Eye (tissue), 1 donor: Measurements from ENCODE around the gene SULT1A2.
A peak's percentile ranks its signal among the peaks of the same experiment; 100 is the strongest.
"Not testable (repeated sequence)": the region's sequence is repeated elsewhere in the genome, so short reads cannot be mapped to it uniquely, and the experiment has no call there.

Experiments
- DNase-seq: peaks from one replicate; pipeline ENCODE4 v3.0.0-alpha.2; 2015

SULT1A2 gene

DNA sequence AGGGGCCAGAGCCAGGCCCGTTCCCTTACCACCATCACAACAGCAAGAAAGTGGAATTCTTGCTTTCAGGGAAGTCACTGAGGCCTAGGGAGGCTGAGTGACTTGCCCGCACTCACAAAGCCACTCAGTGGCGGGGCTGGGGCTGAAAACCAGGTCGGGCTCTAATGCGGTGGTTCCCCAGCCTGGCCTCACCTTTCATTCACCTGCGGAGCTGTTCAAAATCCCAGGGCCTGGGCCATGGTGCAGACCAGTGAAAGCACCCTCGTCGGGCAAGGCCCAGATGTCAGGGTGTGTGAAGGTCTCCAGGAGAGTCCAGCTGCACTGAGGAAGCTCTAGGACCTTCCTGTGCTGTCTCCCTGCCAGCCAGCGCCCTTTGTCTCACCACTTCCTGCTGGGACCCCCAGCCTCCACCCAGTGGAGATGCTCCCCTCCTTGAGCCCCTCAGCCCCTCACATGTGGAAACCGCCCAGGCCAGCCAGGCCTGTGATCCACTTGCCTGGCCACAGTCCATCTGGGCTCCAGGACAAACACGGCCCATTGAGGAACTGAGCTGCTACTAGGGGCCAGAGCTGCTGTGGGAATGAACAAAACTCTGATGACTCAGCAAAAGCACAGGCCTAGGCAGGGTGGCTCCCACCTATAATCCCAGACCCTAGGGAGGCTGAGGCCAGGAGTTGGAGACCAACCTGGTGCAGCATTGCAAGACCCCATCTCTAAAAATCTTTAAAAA, 12.2 kb upstream of the SULT1A2 start:
- not testable (repeated sequence) for DNase-seq

DNA sequence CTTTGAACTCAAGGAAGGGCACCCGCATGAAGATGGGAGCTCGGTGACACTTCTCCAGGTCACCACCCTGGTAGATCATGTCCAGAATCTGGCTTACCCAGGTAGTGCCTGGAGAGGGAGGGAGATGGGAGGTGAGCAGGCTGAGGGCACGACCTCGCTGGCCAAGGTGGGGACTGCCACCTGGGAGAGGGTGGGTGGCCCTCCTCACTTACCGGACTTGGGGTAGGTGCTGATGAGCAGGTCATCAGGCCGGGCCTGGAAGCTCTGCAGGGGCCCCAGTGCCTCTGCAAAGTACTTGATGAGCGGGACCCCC, 11.6 kb upstream of the SULT1A2 start:
- not testable (repeated sequence) for DNase-seq

DNA sequence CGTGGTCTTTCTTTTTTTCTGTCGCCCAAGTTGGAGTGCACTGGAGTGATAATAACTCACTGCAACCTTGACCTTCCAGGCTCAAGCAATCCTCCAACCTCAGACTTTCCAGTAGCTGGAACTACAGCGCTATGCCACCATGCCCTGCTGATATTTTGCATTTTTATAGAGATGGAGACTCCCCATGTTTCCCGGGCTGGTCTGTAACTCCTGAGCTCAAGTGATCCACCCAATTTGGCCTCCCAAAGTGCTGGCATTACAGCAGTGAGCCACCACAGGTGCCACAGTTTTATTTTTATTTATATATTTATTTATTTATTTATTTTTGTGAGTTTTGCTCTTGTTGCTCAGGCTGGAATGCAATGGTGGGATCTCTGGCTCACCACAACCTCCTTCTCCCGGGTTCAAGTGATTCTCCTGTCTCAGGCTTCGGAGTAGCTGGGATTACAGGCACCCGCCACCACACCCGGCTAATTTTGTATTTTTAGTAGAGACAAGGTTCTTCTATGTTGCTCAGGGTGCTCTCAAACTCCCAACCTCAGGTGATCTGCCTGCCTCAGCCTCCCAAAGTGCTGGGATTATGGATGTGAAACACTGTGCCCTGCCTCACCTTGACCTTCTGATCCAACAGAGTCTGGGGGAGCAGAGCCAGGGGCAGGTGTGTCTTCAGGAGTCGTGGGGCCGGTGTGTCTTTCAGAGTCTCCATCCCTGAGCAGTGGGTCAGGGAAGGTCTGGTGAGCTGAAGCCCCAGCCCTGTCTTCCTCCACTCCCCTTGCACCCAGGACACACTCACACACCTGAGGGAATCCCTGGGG, 11.0 kb upstream of the SULT1A2 start:
- not testable (repeated sequence) for DNase-seq

DNA sequence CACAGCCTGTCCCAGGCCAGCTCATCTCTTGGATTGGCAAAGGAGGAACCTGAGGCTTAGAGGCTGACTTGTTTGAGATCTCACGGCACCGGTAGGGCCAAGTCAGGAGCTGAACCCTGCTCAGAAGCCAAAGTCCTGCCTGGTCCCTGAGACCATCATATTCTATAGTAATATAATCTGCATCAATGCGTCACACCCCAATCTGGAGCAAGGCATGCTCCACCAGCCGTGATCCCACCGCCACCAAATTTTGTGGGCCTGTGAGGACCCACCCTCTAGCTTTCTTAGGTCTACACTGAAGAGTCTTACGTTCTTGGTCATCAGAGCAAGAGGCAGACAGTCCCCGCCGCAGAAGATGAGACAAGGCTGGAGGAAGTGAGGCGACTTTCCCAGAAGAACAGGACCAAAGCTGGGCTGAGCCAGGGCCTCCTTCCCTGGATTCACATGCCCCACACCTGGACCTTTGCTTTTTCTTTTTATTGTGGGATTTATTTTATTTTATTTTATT, 10.3 kb upstream of the SULT1A2 start:
- no peak for DNase-seq

- no peak for DNase-seq
Measured at GRCh38 chr16:28606291-28607115, 9.7 kb upstream of the SULT1A2 start.

- DNase-seq = no peak
Measured at GRCh38 chr16:28604186-28604565, 7.3 kb upstream of the SULT1A2 start.

GRCh38 chr16:28603381-28604185, 6.7 kb upstream of the SULT1A2 start:
- DNase-seq = no peak

DNA sequence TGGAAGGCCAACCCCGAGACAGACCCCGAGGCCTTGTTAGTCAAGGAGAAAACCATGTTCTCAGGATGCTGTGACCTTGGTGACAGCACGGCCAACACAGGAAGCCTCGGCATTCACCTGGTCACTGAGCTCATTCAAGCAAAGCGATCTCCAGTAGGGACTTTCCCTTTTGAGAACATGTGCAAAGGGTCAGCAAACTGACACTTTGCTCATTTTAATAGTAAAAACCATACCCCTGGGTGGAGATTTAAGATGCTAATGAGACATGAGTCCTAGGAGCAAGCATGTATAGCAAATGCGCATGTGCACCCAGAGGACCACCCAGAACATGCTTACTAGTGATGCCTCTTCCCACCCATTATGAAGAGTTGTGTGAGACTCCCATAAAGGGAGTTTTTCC, 5.7 kb upstream of the SULT1A2 start:
- no peak for DNase-seq

- not testable (repeated sequence) for DNase-seq
Measured at GRCh38 chr16:28602062-28602461, 5.2 kb upstream of the SULT1A2 start.

DNA sequence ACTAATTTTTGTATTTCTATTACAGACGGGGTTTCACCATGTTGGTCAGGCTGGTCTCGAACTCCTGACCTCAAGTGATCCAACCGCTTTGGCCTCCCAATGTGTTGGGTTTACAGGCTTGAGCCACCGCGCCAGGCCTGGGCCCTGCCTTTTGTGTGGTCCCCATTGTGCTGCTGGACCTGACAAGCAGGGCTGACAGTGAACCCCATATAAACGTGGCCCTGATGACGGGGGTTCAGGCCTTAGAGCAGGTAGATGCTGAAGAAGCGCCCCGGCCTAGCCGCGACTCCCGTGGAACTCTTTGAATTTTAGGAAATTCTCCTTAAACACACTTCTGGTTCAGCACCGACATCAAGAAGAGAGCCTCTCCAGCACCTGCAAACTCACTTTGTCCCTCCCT, 4.7 kb upstream of the SULT1A2 start:
- not testable (repeated sequence) for DNase-seq

DNA sequence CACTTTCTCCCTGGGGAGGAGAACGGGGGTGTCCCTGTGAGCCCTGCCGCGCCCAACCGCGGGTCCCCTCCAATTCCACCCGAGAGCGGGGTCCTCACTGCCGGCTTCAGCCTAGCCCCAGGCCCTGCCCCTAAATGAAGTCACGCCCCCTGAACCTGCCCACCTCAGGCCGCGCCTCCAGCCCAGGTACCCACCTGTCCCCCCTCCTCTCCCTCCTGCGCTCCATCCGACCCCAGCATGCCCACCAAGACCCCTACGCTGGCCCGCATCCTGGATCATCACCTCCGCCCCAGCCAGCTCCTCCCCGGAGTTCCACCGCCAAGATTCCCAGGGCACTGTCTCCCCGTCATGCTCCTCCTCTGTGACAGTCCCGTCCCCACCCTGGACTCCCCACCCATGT, 4.1 kb upstream of the SULT1A2 start:
- not testable (repeated sequence) for DNase-seq

- not testable (repeated sequence) for DNase-seq
Measured at GRCh38 chr16:28599377-28600285, 2.8 kb upstream of the SULT1A2 start.

DNA sequence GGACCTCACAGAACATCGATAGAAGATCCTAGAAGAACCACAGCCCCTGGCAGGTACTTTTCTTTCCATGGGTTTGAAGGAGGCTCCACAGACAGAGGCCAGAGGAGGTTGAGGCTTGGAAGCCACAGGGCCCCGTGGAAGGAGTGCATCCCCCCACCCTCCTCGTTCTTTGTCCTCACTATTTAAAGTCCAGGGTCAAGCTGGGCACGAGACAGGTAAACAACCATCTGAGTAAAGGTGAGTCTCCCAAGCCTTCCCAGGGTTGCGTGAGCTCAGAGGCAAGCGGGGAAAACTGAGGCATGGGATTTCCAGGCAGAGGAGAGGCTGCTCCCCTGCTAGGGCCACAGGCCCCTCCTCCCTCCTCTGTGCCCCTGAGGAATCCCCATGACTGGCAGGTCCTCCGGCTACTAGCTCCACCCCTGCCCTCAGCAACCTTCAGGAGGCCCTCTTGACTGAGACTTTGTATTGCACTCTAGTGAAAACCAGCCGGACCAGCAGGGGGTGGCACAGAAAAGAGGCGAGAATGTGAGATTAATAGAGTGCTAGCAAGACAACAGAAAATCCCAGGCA, 927 bp upstream of the SULT1A2 start:
- DNase-seq = peak; percentile 82

DNA sequence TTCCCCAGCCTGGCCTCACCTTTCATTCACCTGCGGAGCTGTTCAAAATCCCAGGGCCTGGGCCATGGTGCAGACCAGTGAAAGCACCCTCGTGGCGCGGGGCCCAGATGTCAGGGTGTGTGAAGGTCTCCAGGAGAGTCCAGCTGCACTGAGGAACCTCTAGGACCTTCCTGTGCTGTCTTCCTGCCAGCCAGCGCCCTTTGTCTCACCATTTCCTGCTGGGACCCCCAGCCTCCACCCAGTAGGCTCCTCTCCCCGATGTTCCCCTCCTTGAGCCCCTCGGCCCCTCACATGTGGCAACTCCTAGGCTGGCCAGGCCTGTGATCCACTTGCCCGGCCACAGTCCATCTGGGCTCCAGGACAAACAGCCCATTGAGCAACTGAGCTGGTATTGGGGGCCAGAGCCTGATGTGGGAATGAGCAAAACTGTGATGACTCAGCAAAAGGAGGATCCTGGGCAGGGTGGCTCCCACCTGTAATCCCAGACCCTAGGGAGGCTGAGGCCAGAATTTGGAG, 677 bp downstream of the SULT1A2 start:
- no peak for DNase-seq

DNA sequence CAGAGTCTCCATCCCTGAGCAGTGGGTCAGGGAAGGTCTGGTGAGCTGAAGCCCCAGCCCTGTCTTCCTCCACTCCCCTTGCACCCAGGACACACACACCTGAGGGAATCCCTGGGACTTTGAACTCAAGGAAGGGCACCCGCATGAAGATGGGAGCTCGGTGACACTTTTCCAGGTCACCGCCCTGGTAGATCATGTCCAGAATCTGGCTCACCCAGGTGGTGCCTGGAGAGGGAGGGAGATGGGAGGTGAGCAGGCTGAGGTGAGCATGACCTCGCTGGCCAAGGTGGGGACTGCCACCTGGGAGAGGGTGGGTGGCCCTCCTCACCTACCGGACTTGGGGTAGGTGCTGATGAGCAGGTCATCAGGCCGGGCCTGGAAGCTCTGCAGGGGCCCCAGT, 1.4 kb downstream of the SULT1A2 start:
- not testable (repeated sequence) for DNase-seq

GRCh38 chr16:28592979-28593553, 3.8 kb downstream of the SULT1A2 start:
- DNase-seq = no peak

DNA sequence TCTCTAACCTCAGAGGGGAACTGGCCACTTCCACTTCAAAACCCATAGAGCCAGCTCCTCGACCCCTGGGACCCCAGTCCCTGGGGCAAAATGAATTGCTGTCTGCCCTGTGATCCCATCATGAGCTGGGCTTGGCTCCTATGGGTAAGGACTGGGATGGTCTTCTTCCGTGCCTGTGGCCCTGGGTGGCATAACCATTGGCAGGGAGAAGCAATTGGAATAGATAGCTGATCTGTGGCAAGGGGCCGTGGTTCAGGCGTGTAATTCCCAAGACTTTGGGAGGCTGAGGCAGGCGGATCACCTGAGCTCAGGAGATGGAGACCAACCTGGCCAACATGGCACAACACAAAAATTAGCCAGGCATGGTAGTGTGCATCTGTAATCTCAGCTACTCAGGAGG, 4.3 kb downstream of the SULT1A2 start:
- DNase-seq = no peak

DNA sequence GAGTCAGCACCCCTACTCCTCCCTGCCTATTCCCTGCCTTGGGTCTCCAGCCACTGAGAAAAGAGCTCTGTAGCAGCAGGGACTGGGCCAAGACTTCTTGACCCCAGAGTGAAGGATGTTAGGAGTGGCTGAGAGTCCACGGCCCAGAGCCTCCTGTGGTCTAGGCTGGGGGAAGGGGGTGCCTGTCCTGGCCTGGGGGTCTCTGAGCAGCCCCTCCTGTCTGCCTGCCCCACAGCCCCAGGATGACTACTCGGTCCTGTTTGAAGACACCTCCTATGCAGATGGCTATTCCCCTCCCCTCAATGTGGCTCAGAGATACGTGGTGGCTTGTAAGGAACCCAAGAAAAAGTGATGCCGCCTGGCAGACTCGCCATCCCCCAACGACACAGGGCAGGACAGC, 5.5 kb downstream of the SULT1A2 start:
- DNase-seq = no peak

GRCh38 chr16:28590384-28591340, 6.2 kb downstream of the SULT1A2 start:
- DNase-seq = no peak
